ENCODE results near the gene CEP131.

The CEP131 gene

GRCh38 chr17:81221371-81221841 lies 1.4 kb downstream of the CEP131 start:
- no peak for DNase-seq

GRCh38 chr17:81219476-81220180 lies 3.1 kb downstream of the CEP131 start:
- DNase-seq, result no peak

- DNase-seq, result no peak
Observed at GRCh38 chr17:81218991-81219390, 3.8 kb downstream of the CEP131 start.

GRCh38 chr17:81218459-81218858 lies 4.3 kb downstream of the CEP131 start:
- no peak for DNase-seq

- no peak for DNase-seq
Observed at GRCh38 chr17:81217491-81217890, 5.3 kb downstream of the CEP131 start.

- no peak for DNase-seq
Observed at GRCh38 chr17:81213978-81214377, 8.8 kb downstream of the CEP131 start.

GRCh38 chr17:81212365-81212764 lies 10.4 kb downstream of the CEP131 start:
- DNase-seq, result no peak

GRCh38 chr17:81210868-81211267 lies 11.9 kb downstream of the CEP131 start:
- no peak for DNase-seq

- DNase-seq, result no peak
Observed at GRCh38 chr17:81210466-81210865, 12.3 kb downstream of the CEP131 start.

- DNase-seq, result no peak
Observed at GRCh38 chr17:81209141-81209540, 13.6 kb downstream of the CEP131 start.

- DNase-seq, result no peak
Observed at GRCh38 chr17:81208651-81209050, 14.1 kb downstream of the CEP131 start.

GRCh38 chr17:81207610-81208581 lies 14.9 kb downstream of the CEP131 start:
- no peak for DNase-seq

GRCh38 chr17:81206657-81207056 lies 16.1 kb downstream of the CEP131 start:
- DNase-seq, result no peak

GRCh38 chr17:81206166-81206565 lies 16.6 kb downstream of the CEP131 start:
- DNase-seq, result no peak

- DNase-seq, result no peak
Observed at GRCh38 chr17:81204578-81204977, 18.2 kb downstream of the CEP131 start.

GRCh38 chr17:81203136-81203535 lies 19.6 kb downstream of the CEP131 start:
- no peak for DNase-seq

- DNase-seq, result no peak
Observed at GRCh38 chr17:81202318-81202717, 20.4 kb downstream of the CEP131 start.

- DNase-seq, result peak; percentile 5
Observed at GRCh38 chr17:81200695-81201580, 21.8 kb downstream of the CEP131 start.

- DNase-seq, result no peak
Observed at GRCh38 chr17:81200201-81200600, 22.6 kb downstream of the CEP131 start.

- DNase-seq, result no peak
Observed at GRCh38 chr17:81199482-81199830, 23.3 kb downstream of the CEP131 start.

- no peak for DNase-seq
Observed at GRCh38 chr17:81198826-81199481, 23.8 kb downstream of the CEP131 start.

GRCh38 chr17:81197831-81198490 lies 24.8 kb downstream of the CEP131 start:
- DNase-seq, result no peak

All from activated naive CD4-positive, alpha-beta T cell treated with Interleukin-2 at 50 U/mL for 16 hours (primary cell).